Measurements from ENCODE around the gene TMEM237.

DNA sequence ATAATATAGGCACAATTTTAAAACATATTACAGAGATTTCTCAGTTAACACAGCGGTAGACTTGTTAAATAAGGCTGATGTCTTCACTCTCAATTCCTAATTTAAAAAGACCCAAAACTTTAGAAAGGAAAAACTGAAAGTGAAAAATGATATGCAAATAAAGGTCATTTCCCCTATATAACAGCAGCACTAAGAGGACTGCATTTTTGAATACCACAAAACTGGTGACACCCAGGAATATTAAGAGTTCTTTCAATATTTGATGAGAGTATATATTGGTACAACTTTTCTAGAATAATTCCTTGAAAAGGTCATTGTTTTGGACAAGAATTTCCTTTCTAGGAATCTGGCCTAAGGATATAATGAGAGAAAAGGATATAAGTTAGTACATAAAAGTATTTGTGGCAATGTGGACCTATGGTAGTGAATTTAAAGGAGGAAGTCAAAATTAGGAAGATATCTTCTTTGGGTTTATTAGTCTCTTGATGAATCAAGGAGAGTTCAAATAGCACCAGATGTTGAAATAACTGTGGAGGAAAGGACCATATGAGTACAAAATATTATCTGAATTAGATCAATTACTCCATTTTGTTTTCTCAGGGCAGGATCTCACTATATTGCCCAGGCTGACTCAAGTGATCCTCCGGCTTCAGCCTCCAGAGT lies 70.3 kb downstream of the TMEM237 start:
- TF ChIP-seq, protein P1, sequence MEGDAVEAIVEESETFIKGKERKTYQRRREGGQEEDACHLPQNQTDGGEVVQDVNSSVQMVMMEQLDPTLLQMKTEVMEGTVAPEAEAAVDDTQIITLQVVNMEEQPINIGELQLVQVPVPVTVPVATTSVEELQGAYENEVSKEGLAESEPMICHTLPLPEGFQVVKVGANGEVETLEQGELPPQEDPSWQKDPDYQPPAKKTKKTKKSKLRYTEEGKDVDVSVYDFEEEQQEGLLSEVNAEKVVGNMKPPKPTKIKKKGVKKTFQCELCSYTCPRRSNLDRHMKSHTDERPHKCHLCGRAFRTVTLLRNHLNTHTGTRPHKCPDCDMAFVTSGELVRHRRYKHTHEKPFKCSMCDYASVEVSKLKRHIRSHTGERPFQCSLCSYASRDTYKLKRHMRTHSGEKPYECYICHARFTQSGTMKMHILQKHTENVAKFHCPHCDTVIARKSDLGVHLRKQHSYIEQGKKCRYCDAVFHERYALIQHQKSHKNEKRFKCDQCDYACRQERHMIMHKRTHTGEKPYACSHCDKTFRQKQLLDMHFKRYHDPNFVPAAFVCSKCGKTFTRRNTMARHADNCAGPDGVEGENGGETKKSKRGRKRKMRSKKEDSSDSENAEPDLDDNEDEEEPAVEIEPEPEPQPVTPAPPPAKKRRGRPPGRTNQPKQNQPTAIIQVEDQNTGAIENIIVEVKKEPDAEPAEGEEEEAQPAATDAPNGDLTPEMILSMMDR (IDR thresholded peaks at IDR 0.05): no peak
- no peak for TF ChIP-seq POLR2A (IDR thresholded peaks at IDR 0.05)

Measured in sigmoid colon (tissue), 3 donors.